K562 (cell line): ENCODE results near the gene CACNB1. TPM values are rescaled to one million over a fixed set of nuclear protein-coding genes. Genes with fewer than 3 reads are reported as not detected.

ENCODE experiments used
- ATAC-seq: fragments of 200-7000 bp; cut with Tn5 transposase; 3 replicates; pipeline ENCODE4 v1.9.1; 2020; ENCODE audit warnings: moderate library complexity
- BruUV-seq: library from RNA; stranded (reverse); fragments of 400-500 nt; replicated peaks from 2 replicates; lab custom pipeline; 2021; lab: Mats Ljungman, UMichigan
- CTCF ChIA-PET: fragments of 300-600 bp; formaldehyde crosslinking; extraction: SDS; loops from one replicate; lab custom pipeline; 2021; ENCODE audit warnings: low intra/inter-chr PET ratio; lab: Yijun Ruan, JAX
- POLR2A ChIA-PET: fragments of 300-600, 350-650 bp; sonication (Branson Sonifier 250); formaldehyde crosslinking; extraction: SDS; loops from one replicate; lab custom pipeline; 2021; ENCODE audit warnings: antibody characterized with exemption, inconsistent platforms; lab: Yijun Ruan, JAX
- DNase-seq, 4 experiments: peaks; one replicate each; pipeline versions ENCODE4 v3.0.0 to v3.0.0-alpha.2; 2011 to 2018; ENCODE audit warnings: low spot score in 3 of 4, mixed read lengths in 3 of 4; ENCODE audit errors: extremely low read depth in 1 of 4
- FAIRE-seq: peaks from 2 replicates; lab custom pipeline; 2011; peaks lifted over from hg19 to GRCh38; lab: Jason Lieb, UNC
- H2AFZ ChIP-seq: 2 replicates; pipeline ENCODE4 v1.6.0; 2011; ENCODE audit warnings: low read depth, low read length, control low read depth, inconsistent platforms
- H3K27ac ChIP-seq: fragments of 200-600 bp; 3 replicates; pipeline ENCODE4 v1.8.0; 2011; ENCODE audit warnings: low read depth, mild to moderate bottlenecking, control low read depth, inconsistent platforms, low read length, moderate library complexity, mixed read lengths; ENCODE audit errors: extremely low read depth
- H3K27me3 ChIP-seq, 2 experiments: fragments of 300-600 bp in 1 of 2; 2 replicates in 1 of 2; 3 replicates in 1 of 2; pipeline versions ENCODE4 v1.6.0 to v1.8.0; 2011; ENCODE audit warnings: inconsistent platforms in 2 of 2, low read length in 2 of 2, mild to moderate bottlenecking in 1 of 2, mixed read lengths in 1 of 2, moderate library complexity in 1 of 2; ENCODE audit not compliant: control insufficient read depth in 2 of 2, insufficient read depth in 2 of 2
- H3K36me3 ChIP-seq: fragments of 300-600 bp; 3 replicates; pipeline ENCODE4 v1.8.0; 2011; ENCODE audit warnings: mild to moderate bottlenecking, low read length, inconsistent platforms; ENCODE audit not compliant: control insufficient read depth, insufficient read depth
- H3K4me1 ChIP-seq, 2 experiments: fragments of 200-600 bp in 1 of 2; replicated peaks in 1 of 2; 2 replicates in 1 of 2; 3 replicates in 1 of 2; pipeline versions ENCODE4 v1.5.1 to v1.8.0; 2011; ENCODE audit warnings: inconsistent platforms in 2 of 2, low read length in 2 of 2, mild to moderate bottlenecking in 1 of 2, mixed read lengths in 1 of 2, moderate library complexity in 1 of 2; ENCODE audit not compliant: control insufficient read depth in 2 of 2, insufficient read depth in 2 of 2
- H3K4me2 ChIP-seq: 2 replicates; pipeline ENCODE4 v1.6.1; 2011; ENCODE audit warnings: low read length, control low read depth, inconsistent platforms, mixed read lengths; ENCODE audit not compliant: insufficient read depth
- H3K4me3 ChIP-seq: fragments of 200-600 bp; sonication (generic), shearing (Covaris generic); 2 replicates; pipeline ENCODE4 v1.5.1; 2016; ENCODE audit warnings: control low read depth, inconsistent platforms
- H3K79me2 ChIP-seq: fragments of 200-600 bp; 3 replicates; pipeline ENCODE4 v1.8.0; 2011; ENCODE audit warnings: low read length, inconsistent platforms; ENCODE audit not compliant: control insufficient read depth, insufficient read depth
- H3K9ac ChIP-seq, 2 experiments: 2 replicates each; pipeline versions ENCODE4 v1.6.0 to v1.6.1; 2011; ENCODE audit warnings: low read depth in 2 of 2, low read length in 2 of 2, control low read depth in 1 of 2, inconsistent platforms in 1 of 2, mild to moderate bottlenecking in 1 of 2, mixed read lengths in 1 of 2; ENCODE audit not compliant: insufficient read depth in 1 of 2
- H3K9me1 ChIP-seq: one replicate; pipeline ENCODE4 v1.6.0; 2011; ENCODE audit warnings: inconsistent platforms, mild to moderate bottlenecking, low read length, moderate library complexity; ENCODE audit not compliant: control insufficient read depth, insufficient read depth
- H3K9me3 ChIP-seq: replicated peaks from 2 replicates; pipeline ENCODE4 v1.5.1; 2011; ENCODE audit warnings: low read depth, low read length, inconsistent platforms; ENCODE audit not compliant: control insufficient read depth, insufficient read depth
- H4K20me1 ChIP-seq: replicated peaks from 2 replicates; pipeline ENCODE4 v1.6.1; 2011; ENCODE audit warnings: low read length, inconsistent platforms, mixed read lengths; ENCODE audit not compliant: control insufficient read depth, insufficient read depth
- CCNT2 ChIP-seq: IDR thresholded peaks from 2 replicates; pipeline ENCODE4 v1.6.1; 2011; ENCODE audit warnings: borderline replicate concordance, low read depth, mild to moderate bottlenecking, moderate library complexity, mixed read lengths, low read length; ENCODE audit not compliant: insufficient read length; ENCODE audit errors: extremely low read depth
- COPS2 ChIP-seq: fragments of 450-650 bp; conservative IDR thresholded peaks from 2 replicates; pipeline ENCODE4 v1.6.1; 2016; ENCODE audit warnings: mild to moderate bottlenecking, moderate library complexity
- CREB1 ChIP-seq, 2 experiments: sonication (generic) in 1 of 2; formaldehyde crosslinking in 1 of 2; IDR thresholded peaks; 2 replicates each; pipeline versions ENCODE4 v1.6.1 to v1.8.0; 2012 to 2022; ENCODE audit warnings: inconsistent platforms in 1 of 2, mild to moderate bottlenecking in 1 of 2, missing genetic modification reagents in 1 of 2, moderate library complexity in 1 of 2
- DIDO1 ChIP-seq: fragments of 450-650 bp; IDR thresholded peaks from 2 replicates; pipeline ENCODE4 v1.6.1; 2016; ENCODE audit warnings: low read depth, missing biosample characterization, missing genetic modification characterization
- ERF ChIP-seq: fragments of 450-650 bp; formaldehyde crosslinking; IDR thresholded peaks from 2 replicates; pipeline ENCODE4 v1.4.0; 2020; ENCODE audit warnings: mild to moderate bottlenecking, mixed read lengths
- RFX5 ChIP-seq: IDR thresholded peaks from 2 replicates; pipeline ENCODE4 v1.6.1; 2011; ENCODE audit warnings: low read depth, mild to moderate bottlenecking, improper control_type of control experiment, low read length
- SRSF7 ChIP-seq: fragments of 200-400 bp; formaldehyde crosslinking; optimal IDR thresholded peaks from 2 replicates; pipeline ENCODE3; 2017; ENCODE audit warnings: mild to moderate bottlenecking, low read depth, low read length
- TCF7 ChIP-seq: sonication (generic); IDR thresholded peaks from 2 replicates; pipeline ENCODE4 v1.6.1; 2016; ENCODE audit warnings: antibody characterized with exemption, borderline replicate concordance
- TCFL5 ChIP-seq: fragments of 250-450 bp; sonication (Bioruptor Pico); conservative IDR thresholded peaks from 2 replicates; pipeline ENCODE4 v1.6.1; 2021; ENCODE audit warnings: mild to moderate bottlenecking, moderate library complexity, matching md5 sums
- ZKSCAN3 ChIP-seq: fragments of 250-450 bp; sonication (Bioruptor Pico); IDR thresholded peaks from 2 replicates; pipeline ENCODE4 v1.4.0; 2020
- ZNF224 ChIP-seq: sonication (generic); formaldehyde crosslinking; IDR thresholded peaks from 2 replicates; pipeline ENCODE4 v1.8.0; 2022; ENCODE audit warnings: mild to moderate bottlenecking, missing genetic modification reagents
- ZNF311 ChIP-seq: fragments of 250-450 bp; sonication (Bioruptor Pico); IDR thresholded peaks from 2 replicates; pipeline ENCODE4 v1.4.0; 2020; ENCODE audit warnings: mild to moderate bottlenecking, moderate library complexity
- ZNF699 ChIP-seq: fragments of 250-450 bp; sonication (Bioruptor Pico); IDR thresholded peaks from 2 replicates; pipeline ENCODE4 v1.8.0; 2021; ENCODE audit warnings: mild to moderate bottlenecking, moderate library complexity; ENCODE audit not compliant: insufficient replicate concordance
- WGBS: fragments of 100-300 bp; shearing (Covaris generic); methylation state at CpG from one replicate; pipeline ENCODE4 v1.1.6; 2016; ENCODE audit warnings: low coverage, mixed read lengths; ENCODE audit not compliant: insufficient coverage; ENCODE audit errors: missing lambda C conversion rate; 5-methylcytosine and 5-hydroxymethylcytosine counted together
- in situ Hi-C: fragments of 300-500 bp; cut with MboI; formaldehyde crosslinking; loops from 4 replicates; pipeline ENCODE4 v1.15.0; 2018; ENCODE audit warnings: inconsistent platforms, mixed read lengths
- intact Hi-C: fragments of 100-400 bp; cut with micrococcal nuclease; formaldehyde crosslinking; loops from 2 replicates; pipeline ENCODE4 v1.14.2; 2022
- polyA plus RNA-seq, 8 experiments: library from polyadenylated mRNA; depleted of rRNA in 4 of 8; stranded (reverse) in 5 of 8; unstranded in 3 of 8; fragments of >200 nt; fragmentation: Nextera tagmentation in 2 of 8; fragmentation: Illumina TruSeq in 1 of 8; extraction: Ambion mirVana in 2 of 8; extraction: Trizol in 1 of 8; gene quantifications; 2 replicates each; pipeline versions ENCODE4 v1.2.1 to v1.2.3, GENCODE V29; 2011 to 2014; ENCODE audit warnings: inconsistent platforms in 1 of 8, missing spikeins in 1 of 8
- total RNA-seq, 7 experiments: library from RNA; depleted of rRNA in 6 of 7; stranded (reverse); fragments of >200 nt in 6 of 7; fragmentation: Illumina TruSeq in 2 of 7; extraction: Trizol in 2 of 7; gene quantifications; 2 replicates each; pipeline versions ENCODE4 v1.2.1 to v1.2.3, GENCODE V29; 2011 to 2021; ENCODE audit warnings: low replicate concordance in 1 of 7
- TF ChIP-seq, protein P1 (sequence below): fragments of 250-450 bp; sonication (Bioruptor Pico); IDR thresholded peaks from 2 replicates; pipeline ENCODE4 v1.5.0; 2020; ENCODE audit warnings: mild to moderate bottlenecking, borderline replicate concordance
- TF ChIP-seq, protein P2 (sequence below): fragments of 450-650 bp; IDR thresholded peaks from 2 replicates; pipeline ENCODE4 v1.6.1; 2016; ENCODE audit warnings: low read depth, mild to moderate bottlenecking, moderate library complexity

Gene CACNB1
- total and polyA plus RNA-seq, 9 of the 15 experiments (the other 6 are each of a cell fraction or from before 2014, with no cell fraction given) = 0.08 to 7.4 (median 3.0) TPM

DNA sequence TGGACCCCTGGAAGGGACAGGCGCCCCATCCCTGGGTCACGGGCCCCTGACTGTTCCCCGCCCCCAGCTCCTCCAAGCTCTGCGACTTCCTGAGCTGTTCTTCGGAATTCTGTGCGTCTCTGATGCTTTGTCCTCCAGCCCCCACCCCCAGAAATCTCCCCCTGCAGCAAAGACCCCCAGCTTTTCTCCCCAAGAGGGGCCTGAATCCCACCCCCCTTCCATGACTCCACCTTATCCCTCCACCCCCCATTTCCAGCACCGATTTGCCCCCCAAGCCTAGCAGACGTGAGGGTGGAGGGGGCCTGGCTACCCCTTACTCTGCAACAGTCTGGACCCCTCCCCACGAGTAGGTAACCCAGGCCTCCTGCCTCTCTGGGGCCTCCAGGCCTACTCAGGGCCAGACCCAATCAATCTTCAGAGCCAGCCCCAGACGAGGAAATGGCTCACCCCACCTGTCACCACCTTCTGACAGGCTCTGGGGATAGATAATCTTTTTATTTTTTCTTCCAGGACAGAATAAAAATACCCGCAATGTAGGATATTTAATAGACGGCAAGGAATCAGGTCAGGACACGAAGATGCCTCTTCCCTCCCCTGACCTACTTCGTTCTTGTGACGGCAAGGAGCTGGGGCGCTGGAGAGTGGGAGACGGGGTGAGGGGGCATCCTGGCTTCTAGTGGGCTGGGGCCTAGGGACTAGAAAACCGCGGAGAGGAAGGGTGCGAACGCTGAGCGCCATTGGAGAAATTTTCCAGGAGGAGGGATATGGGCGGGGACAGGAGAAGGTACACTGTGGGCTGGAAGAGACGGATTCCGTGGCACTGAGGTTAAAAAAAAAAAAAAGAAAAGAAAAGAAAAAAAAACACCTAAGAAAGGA, 45.3 kb downstream of the CACNB1 start (continued):
- TF ChIP-seq, protein P1, sequence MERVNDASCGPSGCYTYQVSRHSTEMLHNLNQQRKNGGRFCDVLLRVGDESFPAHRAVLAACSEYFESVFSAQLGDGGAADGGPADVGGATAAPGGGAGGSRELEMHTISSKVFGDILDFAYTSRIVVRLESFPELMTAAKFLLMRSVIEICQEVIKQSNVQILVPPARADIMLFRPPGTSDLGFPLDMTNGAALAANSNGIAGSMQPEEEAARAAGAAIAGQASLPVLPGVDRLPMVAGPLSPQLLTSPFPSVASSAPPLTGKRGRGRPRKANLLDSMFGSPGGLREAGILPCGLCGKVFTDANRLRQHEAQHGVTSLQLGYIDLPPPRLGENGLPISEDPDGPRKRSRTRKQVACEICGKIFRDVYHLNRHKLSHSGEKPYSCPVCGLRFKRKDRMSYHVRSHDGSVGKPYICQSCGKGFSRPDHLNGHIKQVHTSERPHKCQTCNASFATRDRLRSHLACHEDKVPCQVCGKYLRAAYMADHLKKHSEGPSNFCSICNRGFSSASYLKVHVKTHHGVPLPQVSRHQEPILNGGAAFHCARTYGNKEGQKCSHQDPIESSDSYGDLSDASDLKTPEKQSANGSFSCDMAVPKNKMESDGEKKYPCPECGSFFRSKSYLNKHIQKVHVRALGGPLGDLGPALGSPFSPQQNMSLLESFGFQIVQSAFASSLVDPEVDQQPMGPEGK (CRISPR knock-in tag) = no peak

DNA sequence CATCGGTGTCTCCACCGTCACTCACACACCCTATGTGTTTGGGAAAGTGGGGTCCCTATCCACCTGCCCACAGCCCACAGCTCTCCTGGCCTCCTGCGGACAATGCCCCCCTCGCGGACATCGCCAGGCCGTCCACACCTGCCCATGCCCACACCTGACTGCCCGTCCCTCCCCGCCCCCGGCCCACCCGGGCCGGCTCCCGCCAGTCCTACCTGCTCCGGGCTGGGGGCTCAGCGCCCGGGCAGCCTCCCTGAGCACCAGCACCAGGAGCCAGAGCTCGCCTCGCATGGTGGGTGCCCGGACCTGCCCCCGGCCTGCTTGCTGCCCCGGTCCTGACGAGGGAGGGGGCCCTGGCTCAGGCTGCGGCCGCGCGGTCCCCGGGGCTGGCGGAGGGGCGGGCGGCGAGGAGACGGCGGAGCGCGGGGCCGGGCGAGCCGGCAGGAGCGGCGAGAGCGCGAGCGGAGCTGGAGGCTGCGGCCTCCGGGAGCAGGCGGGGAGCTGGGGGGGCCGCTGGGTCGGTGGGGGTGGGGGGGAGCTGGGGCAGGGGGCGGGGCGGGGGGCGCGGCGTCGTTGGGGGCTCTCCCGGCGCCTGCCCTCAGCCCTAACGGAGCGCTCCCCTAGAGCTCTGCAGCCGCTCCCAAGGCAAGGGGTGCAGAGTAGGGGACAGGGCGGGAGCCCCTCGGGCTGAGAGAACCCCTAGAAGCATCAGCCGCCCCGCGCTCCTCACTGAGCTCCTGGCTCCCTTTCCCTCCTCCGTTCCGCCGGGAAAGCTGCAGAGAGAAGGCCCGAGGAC, 46.1 kb downstream of the CACNB1 start, which contains the start of gene PLXDC1:
TSS of gene PLXDC1 (minus strand) at position 488 of the 793 bp plus-strand sequence. CDS start at position 288, 200 bp downstream.
- ATAC-seq = no peak
- TF ChIP-seq ZNF224 (CRISPR knock-in tag) (no peak), TCF7 (no peak), COPS2 (no peak), ZKSCAN3 (CRISPR knock-in tag) (no peak), ZNF699 (no peak), CREB1 (IDR thresholded peaks at IDR 0.05) (no peak), CREB1 (CRISPR knock-in tag; IDR thresholded peaks at IDR 0.05) (no peak), ZNF311 (CRISPR knock-in tag) (no peak), RFX5 (no peak), CCNT2 (no peak), DIDO1 (tag) (no peak), SRSF7 (no peak), ERF (no peak), TCFL5 (no peak)
- TF ChIP-seq, protein P2, sequence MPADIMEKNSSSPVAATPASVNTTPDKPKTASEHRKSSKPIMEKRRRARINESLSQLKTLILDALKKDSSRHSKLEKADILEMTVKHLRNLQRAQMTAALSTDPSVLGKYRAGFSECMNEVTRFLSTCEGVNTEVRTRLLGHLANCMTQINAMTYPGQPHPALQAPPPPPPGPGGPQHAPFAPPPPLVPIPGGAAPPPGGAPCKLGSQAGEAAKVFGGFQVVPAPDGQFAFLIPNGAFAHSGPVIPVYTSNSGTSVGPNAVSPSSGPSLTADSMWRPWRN = no peak

More for the DNA sequence above, 46.1 kb downstream of the CACNB1 start, which contains the start of gene PLXDC1:
- Histone ChIP-seq H3K4me1 (peaks cover 8 to 27% of the 10 kb centered on the region in 2 experiments; a peak in 2 of 5 replicates), H3K27ac (no peak within 1 kb of the TSS), H3K36me3 (no peaks in the 10 kb centered on the region), H3K9me3 (no peaks in the 10 kb centered on the region), H3K9me1 (no peaks in the 10 kb centered on the region), H3K79me2 (no peaks in the 10 kb centered on the region), H3K4me3 (peak within 1 kb of the TSS; percentile 90; the same call in 1 of the 2 replicates), H4K20me1 (peaks cover 4% of the 10 kb centered on the region; the same call in 1 of the 2 replicates), H3K27me3 (peaks cover 7 to 24% of the 10 kb centered on the region in 2 experiments; a peak in 4 of 5 replicates), H3K4me2 (peak within 1 kb of the TSS; percentile 100), H3K9ac (peak within 1 kb of the TSS in 1 of 2 experiments; percentile 56; a peak in 1 of 4 replicates), H2AFZ (peak within 1 kb of the TSS; percentile 66; the same call in 1 of the 2 replicates)
- FAIRE-seq (no peak), DNase-seq (peak in 1 of 4 experiments; percentile 31)
- BruUV-seq = no TSS peak
- CTCF ChIA-PET = interaction anchor here (2.0 to 2.9 kb wide), 2 partner anchors 81 to 167 kb away, joined by 11 to 43 read pairs; no protein-coding TSS in a partner anchor
- intact Hi-C loops (loop anchor here (5.0 to 10.0 kb wide), 4 partner anchors 84 to 397 kb away; partner anchors contain the start of gene PSMB3), in situ Hi-C loops (no loop called here)
- POLR2A ChIA-PET = interaction anchor here (0.5 to 1.6 kb wide), 3 partner anchors 13 to 398 kb away, joined by 3 to 4 read pairs (median 3); no protein-coding TSS in a partner anchor
- 31% methylated on average over 18 of the region's 68 CpGs for whole genome bisulfite sequencing
